ENCODE results near the gene MICAL1.
"Not testable (repeated sequence)": the region's sequence is repeated elsewhere in the genome, so short reads cannot be mapped to it uniquely, and the experiment has no call there.

Gene MICAL1

GRCh38 chr6:109477184-109477583, 21.6 kb upstream of the MICAL1 start:
- DNase-seq, result no peak

- DNase-seq, result no peak
Observed at GRCh38 chr6:109475625-109476024, 20.1 kb upstream of the MICAL1 start.

- DNase-seq, result no peak
Observed at GRCh38 chr6:109474995-109475394, 19.4 kb upstream of the MICAL1 start.

- DNase-seq, result no peak
Observed at GRCh38 chr6:109473120-109473519, 17.5 kb upstream of the MICAL1 start.

GRCh38 chr6:109472132-109472995, 16.8 kb upstream of the MICAL1 start:
- no peak for DNase-seq

GRCh38 chr6:109471105-109471810, 15.7 kb upstream of the MICAL1 start:
- no peak for DNase-seq

- no peak for DNase-seq
Observed at GRCh38 chr6:109469591-109470189, 14.1 kb upstream of the MICAL1 start.

GRCh38 chr6:109467696-109468095, 12.1 kb upstream of the MICAL1 start:
- no peak for DNase-seq

GRCh38 chr6:109466212-109466923, 10.8 kb upstream of the MICAL1 start:
- no peak for DNase-seq

- no peak for DNase-seq
Observed at GRCh38 chr6:109465772-109466171, 10.2 kb upstream of the MICAL1 start.

GRCh38 chr6:109461733-109462526, 6.4 kb upstream of the MICAL1 start:
- DNase-seq, result no peak

GRCh38 chr6:109461205-109461604, 5.6 kb upstream of the MICAL1 start:
- not testable (repeated sequence) for DNase-seq

- DNase-seq, result no peak
Observed at GRCh38 chr6:109460161-109460829, 4.7 kb upstream of the MICAL1 start.

- DNase-seq, result peak; percentile 75
Observed at GRCh38 chr6:109458774-109459531, 3.4 kb upstream of the MICAL1 start.

GRCh38 chr6:109457562-109457996, 2.0 kb upstream of the MICAL1 start:
- no peak for DNase-seq

- DNase-seq, result no peak
Observed at GRCh38 chr6:109456710-109457561, 1.4 kb upstream of the MICAL1 start.

GRCh38 chr6:109456111-109456583, 575 bp upstream of the MICAL1 start:
- no peak for DNase-seq

GRCh38 chr6:109454496-109455436, 806 bp downstream of the MICAL1 start:
- DNase-seq, result peak; percentile 86
